ENCODE measurements around the gene C8G. TPM values are rescaled to one million over a fixed set of nuclear protein-coding genes. Genes with fewer than 3 reads are reported as not detected.
A peak's percentile ranks its signal among the peaks of the same experiment; 100 is the strongest.

C8G gene
- total and polyA plus RNA-seq, 9 of the 15 experiments (the other 6 are each of a cell fraction or from before 2014, with no cell fraction given), result 0.35 to 5.9 (median 2.7) TPM; not detected in 2

DNA sequence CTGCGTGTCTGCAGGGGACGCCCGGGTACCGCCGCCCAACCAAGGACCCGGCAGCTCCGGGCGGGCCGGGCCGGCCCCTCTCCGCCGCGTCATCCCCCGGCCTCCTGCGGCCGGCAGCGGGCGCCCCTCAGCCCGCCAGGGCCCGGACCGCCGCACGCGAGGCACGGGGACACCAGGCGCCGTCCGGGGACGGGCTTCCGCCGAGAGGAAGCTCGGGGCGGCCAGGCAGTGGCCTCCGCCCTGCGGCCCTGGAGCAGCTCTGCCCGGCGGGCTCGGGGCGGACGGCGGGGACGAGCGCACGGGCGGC is 878 bp upstream of the C8G start (continued):
- TF ChIP-seq ZNF512 (tag; IDR thresholded peaks at IDR 0.05) (no peak), CREB3L1 (IDR thresholded peaks at IDR 0.05; ENCODE audit: borderline replicate concordance, low read depth) (peak; percentile 15; the same call in 1 of the 2 replicates), RBBP5 (IDR thresholded peaks at IDR 0.05; ENCODE audit: borderline replicate concordance, insufficient read depth, low read length, poor library complexity, severe bottlenecking) (peak; percentile 80), NONO (IDR thresholded peaks at IDR 0.05; ENCODE audit: low read depth in 2 of 2, low read length in 1 of 2) (peak in 1 of 2 experiments; percentile 59; a peak in 2 of 4 replicates), ARID2 (IDR thresholded peaks at IDR 0.05) (no peak), MEIS2 (IDR thresholded peaks at IDR 0.05; ENCODE audit: partially characterized antibody) (no peak), CTCFL (IDR thresholded peaks at IDR 0.05; ENCODE audit: borderline replicate concordance, insufficient read depth, low read depth, low read length, poor library complexity, severe bottlenecking) (peak; percentile 36), FOXP1 (CRISPR knock-in tag; IDR thresholded peaks at IDR 0.05) (0 out of 2 replicates have a peak, but pooled peaks have one; percentile 1)
- TF ChIP-seq, protein P1, sequence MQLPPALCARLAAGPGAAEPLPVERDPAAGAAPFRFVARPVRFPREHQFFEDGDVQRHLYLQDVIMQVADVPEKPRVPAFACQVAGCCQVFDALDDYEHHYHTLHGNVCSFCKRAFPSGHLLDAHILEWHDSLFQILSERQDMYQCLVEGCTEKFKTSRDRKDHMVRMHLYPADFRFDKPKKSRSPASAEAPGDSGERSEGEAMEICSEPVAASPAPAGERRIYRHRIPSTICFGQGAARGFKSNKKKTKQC (CRISPR knock-in tag; IDR thresholded peaks at IDR 0.05), result 0 out of 2 replicates have a peak, but pooled peaks have one; percentile 1
- TF ChIP-seq, protein P2, sequence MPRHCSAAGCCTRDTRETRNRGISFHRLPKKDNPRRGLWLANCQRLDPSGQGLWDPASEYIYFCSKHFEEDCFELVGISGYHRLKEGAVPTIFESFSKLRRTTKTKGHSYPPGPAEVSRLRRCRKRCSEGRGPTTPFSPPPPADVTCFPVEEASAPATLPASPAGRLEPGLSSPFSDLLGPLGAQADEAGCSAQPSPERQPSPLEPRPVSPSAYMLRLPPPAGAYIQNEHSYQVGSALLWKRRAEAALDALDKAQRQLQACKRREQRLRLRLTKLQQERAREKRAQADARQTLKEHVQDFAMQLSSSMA (CRISPR knock-in tag; IDR thresholded peaks at IDR 0.05), result peak; percentile 60; the same call in 1 of the 2 replicates
- TF ChIP-seq, protein P3, sequence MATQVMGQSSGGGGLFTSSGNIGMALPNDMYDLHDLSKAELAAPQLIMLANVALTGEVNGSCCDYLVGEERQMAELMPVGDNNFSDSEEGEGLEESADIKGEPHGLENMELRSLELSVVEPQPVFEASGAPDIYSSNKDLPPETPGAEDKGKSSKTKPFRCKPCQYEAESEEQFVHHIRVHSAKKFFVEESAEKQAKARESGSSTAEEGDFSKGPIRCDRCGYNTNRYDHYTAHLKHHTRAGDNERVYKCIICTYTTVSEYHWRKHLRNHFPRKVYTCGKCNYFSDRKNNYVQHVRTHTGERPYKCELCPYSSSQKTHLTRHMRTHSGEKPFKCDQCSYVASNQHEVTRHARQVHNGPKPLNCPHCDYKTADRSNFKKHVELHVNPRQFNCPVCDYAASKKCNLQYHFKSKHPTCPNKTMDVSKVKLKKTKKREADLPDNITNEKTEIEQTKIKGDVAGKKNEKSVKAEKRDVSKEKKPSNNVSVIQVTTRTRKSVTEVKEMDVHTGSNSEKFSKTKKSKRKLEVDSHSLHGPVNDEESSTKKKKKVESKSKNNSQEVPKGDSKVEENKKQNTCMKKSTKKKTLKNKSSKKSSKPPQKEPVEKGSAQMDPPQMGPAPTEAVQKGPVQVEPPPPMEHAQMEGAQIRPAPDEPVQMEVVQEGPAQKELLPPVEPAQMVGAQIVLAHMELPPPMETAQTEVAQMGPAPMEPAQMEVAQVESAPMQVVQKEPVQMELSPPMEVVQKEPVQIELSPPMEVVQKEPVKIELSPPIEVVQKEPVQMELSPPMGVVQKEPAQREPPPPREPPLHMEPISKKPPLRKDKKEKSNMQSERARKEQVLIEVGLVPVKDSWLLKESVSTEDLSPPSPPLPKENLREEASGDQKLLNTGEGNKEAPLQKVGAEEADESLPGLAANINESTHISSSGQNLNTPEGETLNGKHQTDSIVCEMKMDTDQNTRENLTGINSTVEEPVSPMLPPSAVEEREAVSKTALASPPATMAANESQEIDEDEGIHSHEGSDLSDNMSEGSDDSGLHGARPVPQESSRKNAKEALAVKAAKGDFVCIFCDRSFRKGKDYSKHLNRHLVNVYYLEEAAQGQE (IDR thresholded peaks at IDR 0.05; ENCODE audit: borderline replicate concordance), result no peak
- TF ChIP-seq, protein P3 (CRISPR knock-in tag; IDR thresholded peaks at IDR 0.05; ENCODE audit: low read depth), result peak; percentile 79; the same call in 1 of the 2 replicates
